GM19193 (cell line): ENCODE data around the gene TDRD6.

Source experiments
- POLR2A ChIP-seq: IDR thresholded peaks from 4 replicates; pipeline ENCODE4 v1.6.1; 2011; ENCODE audit not compliant: insufficient read depth, insufficient read length; ENCODE audit errors: extremely low read depth

The TDRD6 gene

GRCh38 chr6:46715141-46715540, 27.5 kb downstream of the TDRD6 start:
- TF ChIP-seq POLR2A = no peak

- no peak for TF ChIP-seq POLR2A
These were observed 31.4 kb downstream of the TDRD6 start for GRCh38 chr6:46719099-46719498.

GRCh38 chr6:46720401-46720800, 32.7 kb downstream of the TDRD6 start:
- TF ChIP-seq POLR2A = no peak

GRCh38 chr6:46729787-46730326, 42.2 kb downstream of the TDRD6 start:
- no peak for TF ChIP-seq POLR2A

GRCh38 chr6:46730921-46731461, 43.3 kb downstream of the TDRD6 start:
- TF ChIP-seq POLR2A = no peak

GRCh38 chr6:46733341-46733801, 45.7 kb downstream of the TDRD6 start:
- TF ChIP-seq POLR2A = no peak

- no peak for TF ChIP-seq POLR2A
These were observed 47.4 kb downstream of the TDRD6 start, which contains the start of gene PLA2G7 for GRCh38 chr6:46734867-46735719. Gene PLA2G7 (minus strand): TSS chr6:46735375. CDS start chr6:46722891, 12,484 bp downstream.

- TF ChIP-seq POLR2A = no peak
These were observed 48.0 kb downstream of the TDRD6 start for GRCh38 chr6:46735720-46736031.

GRCh38 chr6:46736906-46737305, 49.2 kb downstream of the TDRD6 start:
- no peak for TF ChIP-seq POLR2A

- TF ChIP-seq POLR2A = no peak
These were observed 53.8 kb downstream of the TDRD6 start for GRCh38 chr6:46741482-46741881.

GRCh38 chr6:46741910-46742309, 54.2 kb downstream of the TDRD6 start:
- no peak for TF ChIP-seq POLR2A

GRCh38 chr6:46743425-46744158, 55.9 kb downstream of the TDRD6 start:
- no peak for TF ChIP-seq POLR2A

GRCh38 chr6:46745973-46746372, 58.3 kb downstream of the TDRD6 start:
- TF ChIP-seq POLR2A = no peak

- TF ChIP-seq POLR2A = no peak
These were observed 59.0 kb downstream of the TDRD6 start, which contains the start of gene ANKRD66 for GRCh38 chr6:46746696-46747095. Gene ANKRD66 (plus strand): TSS chr6:46746933. CDS start chr6:46751949, 5,016 bp downstream.

GRCh38 chr6:46748940-46749503, 61.3 kb downstream of the TDRD6 start:
- TF ChIP-seq POLR2A = no peak
